Measurements from ENCODE around the gene KRT77.

Gene KRT77

GRCh38 chr12:52692254-52692653, 11.1 kb downstream of the KRT77 start:
- no peak for DNase-seq (ENCODE audit: low spot score)

GRCh38 chr12:52691841-52692150, 11.5 kb downstream of the KRT77 start:
- no peak for DNase-seq (ENCODE audit: low spot score)

GRCh38 chr12:52691076-52691840, 12.1 kb downstream of the KRT77 start:
- DNase-seq (ENCODE audit: low spot score), result no peak

- no peak for DNase-seq (ENCODE audit: low spot score)
Measured at GRCh38 chr12:52690351-52691075, 12.8 kb downstream of the KRT77 start.

- no peak for DNase-seq (ENCODE audit: low spot score)
Measured at GRCh38 chr12:52689936-52690335, 13.4 kb downstream of the KRT77 start.

- DNase-seq (ENCODE audit: low spot score), result no peak
Measured at GRCh38 chr12:52689239-52689638, 14.1 kb downstream of the KRT77 start.

GRCh38 chr12:52688481-52688880, 14.8 kb downstream of the KRT77 start:
- DNase-seq (ENCODE audit: low spot score), result no peak

- no peak for DNase-seq (ENCODE audit: low spot score)
Measured at GRCh38 chr12:52687497-52688385, 15.6 kb downstream of the KRT77 start.

- no peak for DNase-seq (ENCODE audit: low spot score)
Measured at GRCh38 chr12:52686756-52687487, 16.4 kb downstream of the KRT77 start.

- DNase-seq (ENCODE audit: low spot score), result no peak
Measured at GRCh38 chr12:52686063-52686462, 17.3 kb downstream of the KRT77 start.

- no peak for DNase-seq (ENCODE audit: low spot score)
Measured at GRCh38 chr12:52685406-52685890, 17.9 kb downstream of the KRT77 start.

GRCh38 chr12:52684431-52684830, 18.9 kb downstream of the KRT77 start:
- no peak for DNase-seq (ENCODE audit: low spot score)

- no peak for DNase-seq (ENCODE audit: low spot score)
Measured at GRCh38 chr12:52683575-52684300, 19.6 kb downstream of the KRT77 start.

GRCh38 chr12:52682938-52683574, 20.3 kb downstream of the KRT77 start:
- no peak for DNase-seq (ENCODE audit: low spot score)

GRCh38 chr12:52682381-52682660, 21.0 kb downstream of the KRT77 start:
- no peak for DNase-seq (ENCODE audit: low spot score)

- DNase-seq (ENCODE audit: low spot score), result no peak
Measured at GRCh38 chr12:52681526-52682380, 21.6 kb downstream of the KRT77 start.

- no peak for DNase-seq (ENCODE audit: low spot score)
Measured at GRCh38 chr12:52680363-52680762, 23.0 kb downstream of the KRT77 start, which contains the start of gene KRT1. KRT1 (minus strand) TSS chr12:52680407; CDS start chr12:52680348, 59 bp downstream.

- DNase-seq (ENCODE audit: low spot score), result no peak
Measured at GRCh38 chr12:52679875-52680274, 23.4 kb downstream of the KRT77 start.

GRCh38 chr12:52677671-52678070, 25.7 kb downstream of the KRT77 start:
- no peak for DNase-seq (ENCODE audit: low spot score)
